NCI-H2081 (cell line): ENCODE results near the gene SAMD8.
A peak's percentile ranks its signal among the peaks of the same experiment; 100 is the strongest.
"Not testable (repeated sequence)": the region's sequence is repeated elsewhere in the genome, so short reads cannot be mapped to it uniquely, and the experiment has no call there.

Experiments
- DNase-seq, 2 experiments: peaks; one replicate each; lab custom pipeline; 2025; lab: John Stamatoyannopoulos, UW

SAMD8 gene

GRCh38 chr10:75140246-75140645 is 28.8 kb downstream of the SAMD8 start:
- DNase-seq = no peak

GRCh38 chr10:75143353-75143752 is 31.9 kb downstream of the SAMD8 start:
- DNase-seq = no peak

GRCh38 chr10:75145590-75145989 is 34.1 kb downstream of the SAMD8 start:
- DNase-seq = no peak

- no peak for DNase-seq
These were observed 35.3 kb downstream of the SAMD8 start for GRCh38 chr10:75146780-75147179.

- DNase-seq = no peak
These were observed 39.2 kb downstream of the SAMD8 start for GRCh38 chr10:75150656-75151055.

GRCh38 chr10:75159519-75159918 is 48.1 kb downstream of the SAMD8 start:
- DNase-seq = no peak

- DNase-seq = no peak
These were observed 54.5 kb downstream of the SAMD8 start for GRCh38 chr10:75165684-75166622.

- no peak for DNase-seq
These were observed 55.1 kb downstream of the SAMD8 start for GRCh38 chr10:75166623-75166972.

- DNase-seq = no peak
These were observed 56.8 kb downstream of the SAMD8 start for GRCh38 chr10:75168275-75168674.

- no peak for DNase-seq
These were observed 58.8 kb downstream of the SAMD8 start for GRCh38 chr10:75170215-75170614.

- no peak for DNase-seq
These were observed 63.6 kb downstream of the SAMD8 start for GRCh38 chr10:75175046-75175445.

GRCh38 chr10:75176046-75176445 is 64.6 kb downstream of the SAMD8 start:
- DNase-seq = no peak

GRCh38 chr10:75176736-75177135 is 65.3 kb downstream of the SAMD8 start:
- no peak for DNase-seq

GRCh38 chr10:75179657-75180177 is 68.3 kb downstream of the SAMD8 start:
- DNase-seq = no peak

- no peak for DNase-seq
These were observed 69.1 kb downstream of the SAMD8 start for GRCh38 chr10:75180592-75180991.

GRCh38 chr10:75181073-75181472 is 69.6 kb downstream of the SAMD8 start:
- no peak for DNase-seq

- no peak for DNase-seq
These were observed 74.9 kb downstream of the SAMD8 start for GRCh38 chr10:75186310-75186709.

GRCh38 chr10:75187961-75188426 is 76.5 kb downstream of the SAMD8 start:
- DNase-seq = peak; percentile 30 to 66

GRCh38 chr10:75188522-75188921 is 77.1 kb downstream of the SAMD8 start:
- not testable (repeated sequence) for DNase-seq

- DNase-seq = no peak
These were observed 78.0 kb downstream of the SAMD8 start for GRCh38 chr10:75189266-75190096.

- no peak for DNase-seq
These were observed 80.5 kb downstream of the SAMD8 start for GRCh38 chr10:75191821-75192568.

- not testable (repeated sequence) for DNase-seq
These were observed 83.2 kb downstream of the SAMD8 start for GRCh38 chr10:75194625-75195024.
